Measurements from ENCODE around the gene PLPP3.

- TF ChIP-seq POLR2A (IDR thresholded peaks at IDR 0.05) (no peak), CTCF (IDR thresholded peaks at IDR 0.05) (no peak)
These were observed 13.2 kb downstream of the PLPP3 start for GRCh38 chr1:56566061-56566744.

All from lower leg skin (tissue), 3 donors.